ENCODE data around the gene ANKRD6. TPM values are rescaled to one million over a fixed set of nuclear protein-coding genes. Genes with fewer than 3 reads are reported as not detected.

Gene ANKRD6
- total RNA-seq, 1 experiment from 2014 or later: 5.6 TPM

GRCh38 chr6:89596484-89596883 is 163.5 kb downstream of the ANKRD6 start:
- Mint-ChIP-seq H3K4me1 (0 out of 4 replicates have a peak, but pooled peaks cover 0 to 4% of the 10 kb centered on the region in 2 experiments), H3K9me3 (no peaks in the 10 kb centered on the region), H3K27ac (no peak overlapping the region), H3K36me3 (ENCODE audit: insufficient read depth in 1 of 3, low read depth in 3 of 3) (no peaks in the 10 kb centered on the region), H3K4me3 (no peak overlapping the region), H3K27me3 (ENCODE audit: low read depth) (no peaks in the 10 kb centered on the region)
- Histone ChIP-seq H2BK120ac (ENCODE audit: low read depth, low read length, poor library complexity, severe bottlenecking) (no peak overlapping the region), H2BK15ac (ENCODE audit: low read depth, low read length) (no peak overlapping the region), H3K4ac (ENCODE audit: low read depth, low read length) (no peak overlapping the region), H3K18ac (ENCODE audit: insufficient read length, low read depth, low read length) (no peak overlapping the region), H4K8ac (replicated peaks; ENCODE audit: insufficient read length, low read depth, low read length) (no peak overlapping the region), H3K27ac (ENCODE audit: insufficient read length, low read depth, low read length) (no peak overlapping the region), H3K23ac (ENCODE audit: insufficient read length, low read depth, low read length) (no peak overlapping the region), H3K14ac (ENCODE audit: insufficient read depth, low read length) (no peak overlapping the region), H2AK5ac (ENCODE audit: insufficient read length, low read length) (no peak overlapping the region), H3K23me2 (ENCODE audit: insufficient read length, low read depth, low read length, poor library complexity, severe bottlenecking) (no peaks in the 10 kb centered on the region), H4K91ac (ENCODE audit: insufficient read length, low read depth, low read length) (no peak overlapping the region), H3K79me1 (ENCODE audit: insufficient read depth, low read depth, low read length, poor library complexity, severe bottlenecking) (no peaks in the 10 kb centered on the region), H3K9ac (ENCODE audit: extremely low read depth, insufficient read length, low read length) (no peak overlapping the region), H3K79me2 (ENCODE audit: insufficient read depth, low read length) (no peaks in the 10 kb centered on the region), H4K20me1 (ENCODE audit: control insufficient read depth, insufficient read depth, insufficient read length) (no peaks in the 10 kb centered on the region), H3K9me3 (ENCODE audit: control insufficient read depth, low read depth, low read length) (no peaks in the 10 kb centered on the region), H2AFZ (ENCODE audit: low read length) (no peak overlapping the region), H3K4me1 (ENCODE audit: insufficient read depth, low read length) (no peaks in the 10 kb centered on the region), H2BK5ac (ENCODE audit: insufficient read length, low read length) (no peak overlapping the region), H3K4me2 (ENCODE audit: insufficient read depth, insufficient read length, low read length) (no peak overlapping the region), H3K27me3 (ENCODE audit: insufficient read depth, low read length) (no peaks in the 10 kb centered on the region), H2BK20ac (ENCODE audit: low read depth, low read length, poor library complexity, severe bottlenecking) (no peak overlapping the region), H4K5ac (ENCODE audit: insufficient read length, low read depth, low read length) (no peak overlapping the region), H3T11ph (ENCODE audit: low read length) (no peak overlapping the region), H2BK12ac (ENCODE audit: insufficient read length, low read depth, low read length) (no peak overlapping the region), H3K56ac (ENCODE audit: insufficient read length, low read depth, low read length) (no peak overlapping the region)
- DNase-seq: no peak
- WGBS (ENCODE audit: extremely low coverage, insufficient read length, low lambda C conversion rate): no CpG with 5 or more reads among the region's 1 CpG
- no peak for TF ChIP-seq CTCF (conservative IDR thresholded peaks at IDR 0.05)
